Smooth muscle cell of the brain vasculature (primary cell): ENCODE results near the gene RGL2.
"Not testable (repeated sequence)": the region's sequence is repeated elsewhere in the genome, so short reads cannot be mapped to it uniquely, and the experiment has no call there.

ENCODE experiments used
- DNase-seq: peaks from one replicate; pipeline ENCODE4 v3.0.0-alpha.2; 2012; ENCODE audit warnings: low read depth, low spot score

Gene RGL2

GRCh38 chr6:33294086-33294823, 4.5 kb downstream of the RGL2 start:
- no peak for DNase-seq

GRCh38 chr6:33292996-33293682, 5.6 kb downstream of the RGL2 start:
- no peak for DNase-seq

- DNase-seq = no peak
Observed at GRCh38 chr6:33290459-33290858, 8.3 kb downstream of the RGL2 start.

GRCh38 chr6:33289784-33290315, 8.9 kb downstream of the RGL2 start:
- no peak for DNase-seq

DNA sequence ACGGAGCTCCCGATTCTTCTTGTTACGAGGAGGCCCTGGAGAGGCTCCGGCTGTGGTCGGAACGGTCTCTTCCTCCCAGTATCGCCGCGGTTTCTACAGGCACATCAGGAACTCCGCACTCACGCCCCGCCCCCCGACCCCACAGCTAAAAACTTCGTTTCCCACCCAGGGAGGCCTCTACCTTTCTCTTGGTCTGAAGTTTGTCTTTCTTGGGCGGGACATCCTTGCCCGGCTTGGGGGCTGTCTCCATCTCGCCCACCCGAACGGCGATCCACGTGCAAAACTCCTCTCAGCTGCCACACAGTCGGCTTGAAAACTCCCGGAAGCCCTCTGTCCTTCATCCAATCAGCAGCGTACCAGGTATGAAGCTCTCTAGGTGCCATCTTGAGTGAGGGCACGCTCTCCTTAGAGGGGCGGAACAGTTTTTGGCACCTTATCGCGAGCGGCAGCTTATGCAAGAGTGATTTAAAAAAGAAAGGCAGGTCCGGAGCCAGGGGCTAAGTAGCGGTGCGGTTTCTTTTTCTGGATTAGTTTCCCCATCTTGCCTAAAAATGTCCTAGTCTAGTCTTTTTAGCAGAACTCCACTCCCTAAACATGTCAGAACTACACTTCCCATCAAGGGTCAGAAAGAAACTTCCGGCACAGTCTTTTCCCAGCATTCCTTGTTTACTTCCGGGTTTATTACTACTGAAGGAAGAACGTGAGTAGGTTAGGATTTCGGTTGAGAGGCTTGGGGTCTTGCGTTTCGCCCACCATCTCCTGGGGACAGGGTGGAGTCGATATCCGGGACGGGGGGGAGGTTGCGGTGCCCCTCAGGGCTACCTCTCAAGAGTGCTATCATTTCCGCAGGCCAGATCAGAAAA, 9.6 kb downstream of the RGL2 start, which contains the start of the genes PFDN6 and WDR46:
Gene PFDN6, plus strand, starts transcription at position 681 of the 863 bp plus-strand sequence. CDS start 256 bp downstream, outside the sequence.
Gene WDR46, minus strand, starts transcription at position 319 of the 863 bp plus-strand sequence. Its CDS starts 69 bp downstream, at position 250.
- DNase-seq = no peak

DNA sequence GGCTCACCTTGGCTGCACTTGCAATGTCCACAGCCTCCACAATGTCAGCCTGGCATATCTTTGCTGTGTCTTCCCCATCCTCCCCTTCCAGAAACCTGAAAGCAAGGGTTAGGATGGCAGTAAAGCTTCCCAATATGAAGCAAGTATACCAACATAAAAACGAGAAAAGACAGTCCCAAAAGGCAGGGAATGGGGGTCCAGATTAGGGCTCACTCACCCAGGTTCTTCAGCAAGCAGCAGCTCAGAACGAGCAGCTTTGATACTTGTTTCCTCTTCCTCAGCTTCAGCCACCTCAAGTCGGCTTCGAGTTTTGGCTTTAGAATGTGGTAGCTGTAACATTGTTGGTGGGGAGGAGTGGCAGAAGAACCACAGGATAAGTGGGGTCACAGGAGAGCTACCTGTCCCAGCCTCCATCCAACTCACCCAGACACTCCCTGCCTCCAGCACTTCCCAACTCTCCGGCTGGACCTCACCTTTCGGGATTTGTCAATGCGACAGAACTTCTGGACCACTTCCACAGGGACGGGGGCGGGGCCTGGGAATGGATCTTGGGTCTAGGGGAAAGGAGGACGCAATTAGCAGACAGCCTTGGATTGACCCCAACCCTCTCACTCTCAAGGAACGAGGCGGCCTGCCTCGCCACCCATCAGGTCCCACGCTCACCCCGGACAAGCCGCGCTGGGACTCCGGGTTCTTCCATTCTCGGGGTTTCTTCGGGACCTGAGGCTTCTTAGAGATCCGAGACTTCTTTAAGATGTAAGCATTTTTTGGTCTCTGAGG, 10.4 kb downstream of the RGL2 start:
- no peak for DNase-seq

DNA sequence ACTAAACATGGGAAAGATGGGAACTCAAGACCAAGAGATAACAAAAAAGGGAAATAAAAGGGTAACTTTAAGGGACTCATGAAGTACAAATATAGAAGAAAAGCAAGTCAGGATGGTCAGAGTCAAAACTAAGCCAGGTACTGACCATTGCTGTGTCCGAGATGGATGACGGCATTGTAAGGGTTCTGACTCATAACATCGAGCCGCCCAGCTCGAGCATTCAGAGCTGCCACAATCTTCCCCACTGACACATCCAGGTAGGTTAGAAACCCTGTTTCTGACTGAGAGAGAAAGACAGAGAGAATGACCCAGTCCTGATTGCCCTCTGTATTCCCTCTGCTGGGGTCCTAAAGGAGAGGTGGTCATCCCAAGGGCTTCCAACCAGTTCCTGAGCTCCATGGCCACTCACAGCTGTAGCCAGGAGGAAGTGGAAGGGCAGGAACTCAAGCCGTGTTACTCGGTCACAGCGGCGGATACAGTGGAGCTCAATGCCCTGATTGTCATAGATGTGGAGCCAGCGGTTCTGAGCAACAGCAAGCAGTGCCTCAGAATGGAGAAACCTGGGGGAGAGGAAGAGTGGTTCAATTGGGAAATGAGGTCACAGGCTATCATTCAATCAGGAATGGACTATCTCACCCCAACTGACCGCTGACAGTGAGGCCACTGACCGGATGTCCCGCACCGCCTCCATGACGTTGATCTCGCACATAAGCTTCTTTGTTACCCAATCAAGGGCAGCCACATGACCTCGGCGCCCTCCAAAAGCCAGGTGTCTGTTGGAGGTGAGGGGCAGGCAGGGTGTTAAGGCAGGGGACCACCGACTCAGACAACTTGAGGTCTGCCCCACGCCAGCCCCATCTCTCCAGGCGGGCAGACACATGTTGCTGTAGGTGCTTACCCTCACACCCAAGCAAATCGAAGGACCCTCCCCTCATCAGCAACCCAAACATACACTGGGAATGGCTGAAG, 11.5 kb downstream of the RGL2 start:
- no peak for DNase-seq

- not testable (repeated sequence) for DNase-seq
Observed at GRCh38 chr6:33285214-33285613, 13.5 kb downstream of the RGL2 start.

DNA sequence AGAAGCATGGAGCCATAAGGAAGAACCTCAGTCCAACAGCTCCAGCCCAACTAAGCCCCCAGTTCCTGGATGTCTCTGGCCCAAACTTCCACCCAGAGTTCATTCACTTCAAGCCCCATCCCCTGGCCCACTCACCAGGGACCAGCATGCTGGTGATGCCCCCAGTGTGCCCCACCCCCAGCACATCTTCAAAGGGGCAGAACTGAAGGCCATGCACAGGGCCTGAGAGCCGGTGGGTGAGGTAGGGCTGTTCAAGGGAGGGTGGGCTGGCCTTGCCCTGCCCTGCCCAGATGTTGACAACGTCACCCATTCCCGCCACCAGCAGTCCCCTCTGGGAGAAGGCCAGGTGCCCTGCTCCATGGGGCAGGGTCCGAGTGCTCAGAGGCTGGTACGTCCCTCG, 18.2 kb downstream of the RGL2 start:
- no peak for DNase-seq

DNA sequence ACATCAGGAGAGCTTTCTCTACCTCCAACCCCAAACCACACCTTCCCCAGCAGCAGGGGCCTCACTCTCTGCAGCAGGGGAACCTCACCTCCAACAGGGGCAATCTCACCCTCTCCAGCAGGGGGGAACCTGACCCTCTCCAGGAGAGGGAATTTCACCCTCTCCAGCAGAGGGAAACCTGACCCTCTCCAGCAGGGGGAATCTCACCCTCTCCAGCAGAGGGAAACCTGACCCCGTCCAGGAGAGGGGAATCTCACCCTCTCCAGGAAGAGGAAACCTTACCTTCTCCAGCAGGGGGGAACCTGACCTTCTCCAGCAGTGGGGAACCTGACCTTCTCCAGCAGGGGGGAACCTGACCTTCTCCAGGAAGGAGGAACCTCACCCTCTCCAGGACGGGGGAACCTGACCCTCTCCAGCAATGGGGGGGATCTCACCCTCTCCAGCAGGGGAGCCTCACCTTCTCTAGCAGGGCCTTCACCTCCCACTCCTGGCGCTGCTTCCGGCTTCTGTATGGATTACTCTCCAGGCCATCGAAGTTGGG, 18.7 kb downstream of the RGL2 start:
- DNase-seq = no peak

DNA sequence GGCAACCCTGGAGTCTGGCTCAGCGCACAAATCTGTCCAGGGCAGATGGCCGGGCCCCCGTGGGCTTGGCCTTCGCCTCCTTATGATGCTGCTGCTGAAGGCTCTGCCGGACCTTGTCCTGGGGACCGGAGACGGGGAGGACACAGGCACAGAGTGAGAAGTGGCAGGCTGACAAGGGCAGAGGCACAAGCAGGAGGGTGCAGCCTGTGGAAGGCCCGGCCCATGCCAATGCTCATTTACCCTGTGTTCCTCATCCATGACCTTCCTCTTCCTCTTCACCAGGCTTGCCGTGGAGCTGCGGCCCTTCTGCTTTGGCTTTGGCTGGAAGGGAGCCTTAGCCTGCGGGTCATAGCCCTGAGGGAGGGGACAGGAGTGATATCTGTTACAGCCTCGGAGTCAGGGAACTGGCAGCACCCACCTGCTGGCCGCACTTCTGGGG, 19.5 kb downstream of the RGL2 start:
- no peak for DNase-seq

- DNase-seq = no peak
Observed at GRCh38 chr6:33278810-33279209, 19.9 kb downstream of the RGL2 start.

GRCh38 chr6:33278392-33278741, 20.4 kb downstream of the RGL2 start:
- no peak for DNase-seq

GRCh38 chr6:33277663-33278391, 20.9 kb downstream of the RGL2 start:
- DNase-seq = no peak

DNA sequence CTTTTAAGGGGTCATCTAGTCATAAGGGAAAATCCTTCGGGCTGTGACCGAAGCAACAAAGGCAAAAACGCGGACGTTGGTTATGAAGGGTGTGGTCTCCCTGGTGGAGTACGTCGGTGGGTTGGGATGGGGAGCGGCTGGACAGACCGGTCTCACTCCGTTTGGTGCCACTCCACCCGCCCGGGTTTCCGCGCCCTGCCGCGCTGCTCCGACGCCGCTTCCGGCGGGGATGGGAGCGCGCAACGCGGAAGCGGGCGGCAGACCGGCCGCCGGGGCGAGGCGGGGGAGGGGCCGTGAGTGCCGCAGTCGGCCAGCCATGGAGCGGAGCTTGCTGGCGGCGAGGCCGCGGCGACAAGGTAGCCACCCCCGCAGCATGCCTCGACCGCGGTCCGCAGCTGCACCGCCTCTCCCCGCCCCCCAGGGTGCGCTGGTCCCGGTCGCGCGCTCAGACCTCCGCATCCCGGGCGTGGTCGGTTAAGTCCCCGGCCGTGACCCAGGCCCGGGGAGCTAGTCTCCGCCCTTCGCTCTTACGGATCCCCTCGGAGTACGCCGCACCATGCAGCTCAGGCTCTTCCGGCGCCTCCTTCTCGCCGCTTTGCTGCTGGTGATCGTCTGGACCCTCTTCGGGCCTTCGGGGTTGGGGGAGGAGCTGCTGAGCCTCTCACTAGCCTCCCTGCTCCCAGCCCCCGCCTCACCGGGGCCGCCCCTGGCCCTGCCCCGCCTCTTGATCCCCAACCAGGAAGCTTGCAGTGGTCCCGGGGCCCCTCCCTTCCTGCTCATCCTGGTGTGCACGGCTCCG, 21.7 kb downstream of the RGL2 start, which contains the start of gene B3GALT4:
Gene B3GALT4, plus strand, starts transcription at position 260 of the 799 bp plus-strand sequence. Its CDS starts 297 bp downstream, at position 557.
- peak; percentile 13 for DNase-seq

DNA sequence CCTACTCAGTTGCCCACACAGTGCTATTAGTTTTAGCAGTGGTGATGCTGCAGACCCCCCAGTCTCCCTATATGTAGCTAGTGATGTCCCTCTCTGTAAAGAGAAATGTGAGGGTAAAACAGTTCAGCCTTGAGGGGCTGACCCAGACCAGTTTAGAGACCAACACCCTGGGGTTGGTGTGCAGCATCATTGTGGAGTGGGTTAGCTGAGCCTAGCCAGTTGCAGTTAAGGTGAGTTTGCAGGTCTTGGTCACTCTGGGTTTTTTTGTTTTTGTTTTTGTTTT, 22.2 kb downstream of the RGL2 start:
- no peak for DNase-seq

DNA sequence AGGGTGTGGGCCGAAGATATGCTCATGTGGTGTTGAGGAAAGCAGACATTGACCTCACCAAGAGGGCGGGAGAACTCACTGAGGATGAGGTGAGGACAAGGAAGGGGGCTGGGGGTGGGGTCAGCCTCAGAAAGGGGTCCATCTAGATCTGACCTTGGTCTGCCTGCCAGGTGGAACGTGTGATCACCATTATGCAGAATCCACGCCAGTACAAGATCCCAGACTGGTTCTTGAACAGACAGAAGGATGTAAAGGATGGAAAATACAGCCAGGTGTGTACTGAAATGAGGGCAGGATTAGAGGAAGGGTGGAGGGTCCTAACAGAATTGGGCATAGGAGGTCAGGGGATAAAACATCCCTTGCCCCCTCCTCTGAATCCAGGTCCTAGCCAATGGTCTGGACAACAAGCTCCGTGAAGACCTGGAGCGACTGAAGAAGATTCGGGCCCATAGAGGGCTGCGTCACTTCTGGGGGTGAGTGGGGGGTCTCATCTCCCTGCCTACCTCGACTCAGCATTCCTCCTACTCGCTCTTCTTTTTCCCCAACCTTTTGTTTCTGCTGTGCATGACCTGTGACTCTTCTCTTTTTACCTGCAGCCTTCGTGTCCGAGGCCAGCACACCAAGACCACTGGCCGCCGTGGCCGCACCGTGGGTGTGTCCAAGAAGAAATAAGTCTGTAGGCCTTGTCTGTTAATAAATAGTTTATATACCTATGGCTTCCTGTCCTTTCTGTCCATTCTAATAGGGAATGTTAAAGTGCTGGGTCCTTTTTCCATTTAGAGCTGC, 22.8 kb downstream of the RGL2 start:
- DNase-seq = not testable (repeated sequence)
